ENCODE results near the gene TBCD. TPM values are rescaled to one million over a fixed set of nuclear protein-coding genes. Genes with fewer than 3 reads are reported as not detected.

Gene TBCD
- total RNA-seq, 1 donor = 49.3 TPM

DNA sequence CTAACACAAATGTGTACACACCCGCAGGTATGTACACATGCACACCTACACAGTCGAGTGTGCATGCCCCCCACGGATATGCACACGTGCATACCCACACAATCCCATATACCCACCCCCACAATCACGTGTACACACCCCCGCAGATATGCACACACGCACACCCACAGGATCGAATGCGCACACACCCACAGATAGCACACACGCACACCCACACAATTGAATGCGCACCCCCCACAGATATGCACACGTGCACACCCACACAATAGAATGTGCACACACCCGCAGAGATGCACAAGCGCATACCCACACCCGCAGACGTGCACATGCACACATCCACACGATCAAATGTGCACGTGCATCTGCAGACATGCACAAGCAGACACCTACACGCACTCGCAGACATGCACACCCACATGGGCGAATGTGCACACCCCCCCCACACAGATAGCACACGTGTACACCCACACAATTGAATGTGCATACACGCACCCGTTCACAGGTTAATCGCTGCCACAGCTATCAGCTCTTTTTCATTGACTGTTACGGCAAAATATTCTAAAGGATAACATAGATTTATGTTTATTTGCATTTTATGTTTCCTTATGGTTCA, 77.1 kb downstream of the TBCD start:
- no peak for DNase-seq (ENCODE audit: low read depth in 2 of 3, low spot score in 2 of 3)

DNA sequence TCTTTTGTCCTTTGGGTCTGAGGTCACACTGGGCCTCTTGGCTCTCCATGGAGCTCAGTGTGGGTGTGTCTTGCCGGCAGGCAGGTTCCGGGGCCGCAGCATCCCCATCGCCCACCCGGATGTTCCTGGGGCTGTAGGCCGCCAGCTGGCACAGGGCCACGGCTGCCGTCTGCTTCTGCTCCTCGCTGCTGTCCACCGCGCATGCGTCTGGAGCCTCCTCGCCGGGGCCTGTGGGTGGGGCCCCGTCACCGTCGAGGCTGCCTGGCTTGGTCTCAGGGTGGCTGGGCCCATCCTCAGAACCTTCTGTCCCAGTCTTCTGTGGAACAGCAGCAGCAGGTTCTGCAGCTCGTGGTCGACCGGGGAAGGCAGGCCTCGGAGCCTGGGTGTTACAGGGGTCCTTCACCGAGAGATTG, 78.4 kb downstream of the TBCD start:
- no peak for DNase-seq (ENCODE audit: low read depth in 2 of 3, low spot score in 2 of 3)

DNA sequence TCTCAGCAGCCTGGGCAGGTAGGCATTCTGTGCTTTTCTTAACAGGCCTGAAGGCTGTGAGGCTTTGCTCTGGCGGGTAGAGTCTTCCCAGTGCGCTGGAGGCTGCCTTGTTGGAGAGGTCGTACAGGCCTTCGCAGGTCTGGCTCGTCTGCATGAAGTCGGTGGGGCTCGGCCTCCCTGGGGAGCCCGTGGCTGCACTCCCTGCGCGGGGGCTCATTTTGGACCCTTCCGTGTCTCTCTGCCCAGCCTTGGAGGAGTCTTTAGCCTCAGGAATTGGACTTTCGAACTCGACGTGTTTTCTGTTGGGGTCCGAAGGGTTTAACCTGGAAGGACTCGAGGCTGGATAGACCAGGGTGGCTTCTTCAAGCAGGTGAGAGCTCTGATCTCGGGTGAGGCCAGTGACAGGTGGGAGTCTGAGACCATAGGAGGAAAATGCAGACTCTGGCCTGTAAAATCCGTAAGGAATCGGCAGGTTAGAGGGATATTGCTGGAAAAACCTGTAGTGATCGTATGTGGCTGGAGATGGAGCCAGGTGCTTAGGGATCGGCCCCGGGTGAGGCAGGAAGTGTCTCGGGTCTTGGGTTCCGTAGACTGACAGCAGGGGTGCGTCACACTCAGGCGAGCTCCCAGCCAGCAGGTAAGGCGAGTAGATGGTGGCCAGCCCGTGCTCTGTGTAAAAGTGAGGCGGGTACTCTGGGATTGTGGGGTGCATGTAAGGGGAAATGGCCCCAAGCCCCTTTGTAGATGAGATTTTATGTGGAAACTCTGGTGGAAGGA, 79.4 kb downstream of the TBCD start:
- no peak for DNase-seq (ENCODE audit: low read depth in 2 of 3, low spot score in 2 of 3)

DNA sequence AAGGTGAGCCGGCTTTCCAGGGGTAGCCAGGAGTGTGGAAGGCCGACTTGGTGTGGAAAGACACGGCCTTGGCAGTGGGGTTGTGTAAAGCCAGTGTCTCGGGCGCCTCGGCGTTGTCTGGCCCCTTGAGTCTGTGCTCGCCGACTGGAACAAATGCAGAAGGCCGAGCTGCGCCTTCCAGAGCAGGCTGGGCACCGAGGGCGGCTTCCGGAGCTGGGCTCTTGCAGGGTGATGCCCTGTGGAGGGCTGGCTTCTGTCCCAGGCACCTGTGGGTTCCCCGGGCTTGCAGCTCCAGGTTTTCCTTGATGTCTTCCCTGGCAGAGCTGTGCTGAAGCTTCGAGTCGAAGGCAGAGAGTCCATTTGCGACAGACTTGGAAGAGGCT, 79.9 kb downstream of the TBCD start:
- no peak for DNase-seq (ENCODE audit: low read depth in 2 of 3, low spot score in 2 of 3)

DNA sequence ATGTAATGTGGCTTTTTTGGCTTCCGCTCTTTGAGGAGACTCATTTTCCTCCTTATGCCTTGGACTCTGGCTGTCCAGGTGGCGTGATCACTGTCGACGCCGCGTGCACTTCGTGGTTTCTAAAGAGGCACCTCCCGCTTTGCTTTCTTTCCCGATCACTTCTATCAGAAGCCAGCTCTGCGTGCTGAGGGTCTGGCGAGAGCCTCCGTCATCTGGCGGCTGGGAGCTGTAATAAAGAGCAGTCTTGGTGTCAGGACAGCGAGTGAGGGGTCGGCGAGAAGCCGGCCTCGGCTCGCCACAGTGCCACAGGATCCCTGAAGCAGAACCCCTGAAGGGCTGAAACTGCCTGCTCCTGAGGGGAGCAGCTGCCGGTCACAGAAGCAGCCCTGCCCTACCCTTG, 80.5 kb downstream of the TBCD start:
- no peak for DNase-seq (ENCODE audit: low read depth in 2 of 3, low spot score in 2 of 3)

DNA sequence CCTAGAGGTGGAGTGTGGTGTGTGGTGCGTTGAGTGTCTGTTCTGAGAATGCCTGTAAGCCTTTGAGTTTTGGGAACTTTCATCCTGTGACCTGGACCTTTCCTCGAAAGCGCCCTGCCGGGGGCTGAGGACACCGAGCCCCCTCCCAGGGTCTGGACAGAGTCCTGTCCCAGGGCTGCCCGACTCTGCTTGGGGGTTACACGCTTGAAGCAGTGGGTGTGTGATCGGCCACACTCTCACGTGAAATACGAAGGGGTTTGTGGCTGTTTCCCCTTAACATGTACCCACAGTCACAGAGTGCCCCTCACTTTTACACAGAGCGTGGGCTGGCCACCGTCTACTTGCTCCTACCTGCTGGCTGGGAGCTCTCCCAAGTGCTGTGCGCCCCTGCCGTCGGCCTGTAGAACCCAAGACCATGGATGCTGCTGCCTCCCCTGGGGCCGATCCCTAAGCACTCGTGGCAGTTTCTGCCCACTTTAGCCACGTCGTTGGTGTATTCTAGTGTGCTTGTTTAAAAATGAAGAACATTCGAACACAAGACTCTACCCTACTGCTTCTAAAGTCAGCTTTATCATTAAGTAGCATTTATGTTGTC, 81.1 kb downstream of the TBCD start:
- no peak for DNase-seq (ENCODE audit: low read depth in 2 of 3, low spot score in 2 of 3)

DNA sequence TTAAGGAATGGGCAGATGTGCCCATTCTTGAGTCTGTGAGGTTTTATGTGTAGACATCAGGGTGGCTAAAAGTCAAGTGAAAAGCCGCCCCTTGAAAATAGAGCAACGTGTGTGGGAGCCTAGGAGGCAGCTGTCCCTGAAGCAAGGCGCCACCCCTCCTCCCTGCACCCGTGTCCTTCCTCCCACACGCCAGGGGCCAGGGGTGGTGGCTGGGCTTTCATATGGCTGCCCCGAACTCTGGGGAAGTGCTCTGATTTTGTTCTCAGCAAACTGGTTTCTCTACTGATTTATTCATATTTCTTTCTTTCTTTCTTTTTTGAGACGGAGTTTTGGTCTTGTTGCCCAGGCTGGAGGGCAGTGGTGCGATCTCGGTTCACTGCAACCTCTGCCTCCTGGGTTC, 83.3 kb downstream of the TBCD start:
- DNase-seq (ENCODE audit: low read depth in 2 of 3, low spot score in 2 of 3) = no peak

DNA sequence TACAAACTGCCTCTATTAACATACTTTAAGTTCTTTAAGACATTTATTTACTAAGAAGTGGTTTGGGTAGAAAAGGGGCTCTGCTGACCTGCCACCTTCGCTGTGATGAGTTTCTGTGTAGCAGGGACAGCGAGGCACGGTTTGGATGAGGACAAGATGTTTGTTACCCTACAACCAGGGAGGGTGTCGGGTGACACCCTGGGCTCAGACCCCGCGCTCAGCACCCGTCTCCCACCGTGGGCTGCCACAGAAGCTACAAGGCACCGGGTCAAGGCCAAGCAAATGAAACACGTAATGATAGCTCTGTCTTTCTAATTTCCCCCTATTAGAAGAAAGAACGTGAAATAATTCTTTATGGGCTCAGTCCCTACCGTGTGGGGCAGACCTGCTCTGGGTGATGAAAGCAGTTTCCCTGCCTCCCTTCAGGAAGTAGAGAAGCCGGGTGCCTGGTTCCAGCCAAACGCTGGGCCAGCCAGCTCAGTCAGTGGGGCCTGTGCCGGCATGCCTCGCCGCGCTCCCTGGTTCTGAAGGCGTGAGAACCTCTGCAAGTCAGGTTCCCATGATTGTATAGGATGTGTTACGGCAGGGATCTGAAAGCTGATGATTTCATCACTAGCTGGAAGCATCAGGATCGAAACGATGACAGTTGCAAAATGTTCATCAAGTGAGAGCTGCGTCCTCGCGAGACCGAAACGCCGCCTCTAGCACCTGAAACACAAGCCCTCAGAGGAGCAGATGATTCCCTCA, 84.1 kb downstream of the TBCD start:
- no peak for DNase-seq (ENCODE audit: low read depth in 2 of 3, low spot score in 2 of 3)

DNA sequence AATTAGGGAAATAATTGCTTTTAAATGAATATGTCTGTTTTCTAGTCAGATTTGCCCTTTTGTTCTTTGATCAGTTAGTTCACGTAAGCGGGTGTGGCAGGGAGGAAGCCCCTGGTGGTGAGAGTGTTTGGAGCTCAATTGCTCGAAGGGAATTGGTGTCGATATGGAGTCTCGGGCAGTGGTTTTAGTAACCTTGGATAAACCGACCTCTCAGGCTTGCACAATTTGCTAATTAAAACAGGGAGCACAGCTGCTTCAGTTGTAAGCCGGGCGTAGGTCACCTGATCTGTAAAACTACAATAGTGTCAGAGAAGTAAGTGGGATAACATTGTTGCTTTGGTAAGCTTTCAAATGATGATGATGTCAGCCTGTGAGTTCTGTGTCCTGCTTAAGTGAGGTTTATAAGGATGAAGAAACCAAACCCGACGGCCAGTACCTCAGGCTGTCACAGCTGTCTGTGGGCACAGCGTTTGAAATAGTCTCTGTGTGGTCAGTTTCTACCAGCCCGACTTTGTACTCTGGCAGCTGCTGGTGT, 85.0 kb downstream of the TBCD start:
- no peak for DNase-seq (ENCODE audit: low read depth in 2 of 3, low spot score in 2 of 3)

DNA sequence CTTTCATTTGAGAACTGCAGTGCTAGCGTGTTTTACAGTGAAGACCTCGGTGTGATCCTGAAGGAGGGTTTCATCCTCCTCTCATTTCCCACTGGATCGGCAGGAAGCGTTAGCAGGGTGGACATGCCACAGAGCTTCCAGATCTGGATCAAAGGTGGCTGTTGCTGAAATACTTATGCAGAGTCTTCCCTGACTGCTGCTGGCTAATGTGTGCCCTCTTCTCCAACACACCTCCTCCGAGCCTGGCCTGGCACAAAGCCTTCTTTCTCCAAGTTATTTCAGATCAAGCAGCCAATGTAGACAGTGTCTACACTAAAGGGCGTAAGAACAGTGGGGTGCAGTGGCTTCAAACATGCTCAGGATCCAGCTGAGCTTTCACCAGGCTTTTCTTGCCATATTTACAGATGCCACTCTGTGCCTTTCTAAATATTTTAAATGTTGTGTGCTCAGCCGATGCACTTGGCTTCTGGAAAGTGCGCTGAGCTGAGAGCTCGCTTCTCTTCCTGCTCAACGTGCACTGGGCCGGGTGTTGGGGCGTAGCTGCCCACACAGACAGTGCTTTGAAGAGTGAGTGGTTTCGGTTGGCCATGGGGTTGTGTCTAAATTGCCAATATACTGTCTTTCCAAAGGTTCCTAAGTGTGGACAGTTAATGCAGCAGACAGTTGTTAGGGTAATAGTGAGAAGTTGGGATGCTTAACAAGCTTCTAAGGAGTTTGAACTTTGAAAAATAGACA, 85.9 kb downstream of the TBCD start:
- no peak for DNase-seq (ENCODE audit: low read depth in 2 of 3, low spot score in 2 of 3)

DNA sequence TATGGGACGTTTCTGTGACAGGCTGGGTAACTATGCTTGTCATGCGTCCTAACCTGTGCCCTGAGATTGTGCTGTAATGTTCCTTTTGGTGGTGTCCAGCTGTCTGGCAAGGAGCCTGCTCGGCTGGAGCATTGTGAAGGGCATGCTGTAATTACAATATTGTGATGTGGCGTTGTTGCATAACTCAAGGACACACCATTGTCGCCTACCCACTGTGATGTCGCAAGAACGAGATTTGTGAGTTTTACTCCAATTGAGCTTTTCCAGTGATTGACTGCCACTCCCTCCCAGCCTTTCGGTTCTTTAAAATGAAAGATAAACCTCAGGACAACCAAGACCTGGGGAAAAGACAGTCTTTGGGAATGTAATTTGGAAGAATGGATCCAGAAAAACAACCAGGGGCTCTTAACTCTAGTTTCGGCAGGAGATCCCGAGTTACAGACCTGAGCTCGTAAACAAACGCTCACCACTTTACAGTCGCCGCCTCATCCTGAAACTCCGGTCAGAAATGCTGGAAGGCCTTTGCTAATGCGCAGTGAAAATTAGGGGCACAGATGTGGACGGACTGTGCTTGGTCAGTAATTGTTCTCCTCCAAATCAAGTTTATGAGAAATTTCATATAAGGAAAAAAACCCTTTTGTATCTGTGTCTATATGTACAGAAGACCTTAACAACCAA, 86.7 kb downstream of the TBCD start:
- DNase-seq (ENCODE audit: low read depth in 2 of 3, low spot score in 2 of 3) = no peak

DNA sequence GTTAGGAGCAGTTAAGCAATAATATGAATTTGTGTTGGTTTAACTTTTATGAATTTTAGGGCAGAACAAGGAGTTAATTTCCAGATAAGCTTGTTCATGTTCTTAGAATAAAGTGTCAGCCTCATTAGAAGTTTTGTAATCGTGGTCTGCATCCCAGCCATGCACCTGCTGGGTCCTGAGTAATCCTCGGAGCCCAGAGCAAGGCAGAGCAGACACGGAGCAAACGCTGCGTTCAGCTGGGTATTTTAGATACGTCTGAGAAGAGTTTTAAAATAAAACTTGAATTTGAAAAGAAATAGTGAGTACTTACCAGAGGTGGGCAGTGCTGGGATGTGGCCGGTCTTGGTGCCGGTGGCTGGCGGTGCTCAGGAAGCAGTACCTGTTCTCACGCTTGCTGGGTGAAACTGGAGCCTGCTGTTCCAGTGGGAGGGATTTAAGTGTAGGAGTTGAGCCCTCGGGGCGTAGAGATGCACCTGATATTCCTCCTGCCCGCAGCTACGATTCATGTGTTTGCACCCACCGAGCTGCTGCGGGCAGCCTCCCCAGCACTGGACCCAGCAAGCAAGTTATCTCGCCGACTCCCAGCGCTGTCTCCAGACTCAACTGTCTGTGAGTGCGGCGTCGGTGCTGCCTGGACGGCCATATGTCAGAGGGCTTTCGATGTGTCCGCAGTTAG, 87.9 kb downstream of the TBCD start, which contains the start of gene ZNF750:
Gene ZNF750 (minus strand): TSS at position 406 of the 676 bp plus-strand sequence. CDS start 7,568 bp downstream, outside the sequence.
- no peak for DNase-seq (ENCODE audit: low read depth in 2 of 3, low spot score in 2 of 3)

DNA sequence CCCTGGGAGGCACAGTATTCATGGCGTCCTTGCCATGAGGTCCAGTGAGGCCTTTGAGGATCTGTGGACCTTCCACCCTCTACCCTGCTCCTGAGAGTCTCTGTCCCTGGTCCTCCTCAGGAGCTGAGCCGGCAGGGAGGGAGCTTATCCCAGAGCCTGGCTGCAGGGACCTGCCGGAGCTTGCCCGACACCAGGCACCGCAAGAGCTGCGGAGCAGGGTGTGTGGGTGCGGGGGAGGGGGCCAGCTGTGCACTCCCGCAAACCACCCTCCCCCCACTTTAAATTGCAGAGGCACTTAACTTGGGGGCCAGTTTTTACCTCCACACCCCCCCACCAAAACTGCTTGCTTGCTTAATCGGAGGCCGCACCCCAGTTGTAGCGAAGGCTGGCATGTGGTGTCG, 88.6 kb downstream of the TBCD start:
- no peak for DNase-seq (ENCODE audit: low read depth in 2 of 3, low spot score in 2 of 3)

DNA sequence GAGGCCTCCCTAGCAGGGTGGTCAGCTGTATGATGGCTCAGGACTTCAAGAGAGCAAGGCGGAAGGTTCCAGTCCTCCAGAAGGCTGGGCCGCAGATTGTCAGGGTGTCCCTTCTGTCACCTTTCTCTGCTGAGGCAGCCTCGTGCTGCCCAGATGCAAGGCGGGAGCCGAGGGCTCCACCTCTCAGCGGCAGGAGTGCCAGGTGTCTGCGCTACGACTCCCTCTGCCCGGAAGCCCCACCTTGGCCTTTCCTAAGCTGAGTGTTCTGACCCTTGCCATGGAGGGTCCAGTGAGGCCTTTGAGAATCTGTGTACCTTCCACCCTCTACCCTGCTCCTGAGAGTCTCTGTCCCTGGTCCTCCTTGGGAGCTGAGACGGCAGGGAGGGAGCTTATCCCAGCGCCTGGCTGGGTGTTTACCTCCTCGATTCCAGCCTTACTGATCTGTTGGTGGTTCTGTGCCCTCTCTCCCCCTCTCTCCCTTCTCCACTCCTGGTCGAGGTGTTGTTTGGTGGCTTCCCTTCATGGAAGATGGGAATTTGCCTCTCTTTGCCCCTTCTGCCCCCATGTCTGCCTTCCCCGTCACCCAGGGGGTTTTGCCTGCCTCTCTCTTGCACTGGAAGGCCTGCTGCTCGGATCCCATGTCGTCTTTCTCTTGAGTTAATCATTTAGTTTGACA, 90.2 kb downstream of the TBCD start:
- DNase-seq (ENCODE audit: low read depth in 2 of 3, low spot score in 2 of 3) = no peak

DNA sequence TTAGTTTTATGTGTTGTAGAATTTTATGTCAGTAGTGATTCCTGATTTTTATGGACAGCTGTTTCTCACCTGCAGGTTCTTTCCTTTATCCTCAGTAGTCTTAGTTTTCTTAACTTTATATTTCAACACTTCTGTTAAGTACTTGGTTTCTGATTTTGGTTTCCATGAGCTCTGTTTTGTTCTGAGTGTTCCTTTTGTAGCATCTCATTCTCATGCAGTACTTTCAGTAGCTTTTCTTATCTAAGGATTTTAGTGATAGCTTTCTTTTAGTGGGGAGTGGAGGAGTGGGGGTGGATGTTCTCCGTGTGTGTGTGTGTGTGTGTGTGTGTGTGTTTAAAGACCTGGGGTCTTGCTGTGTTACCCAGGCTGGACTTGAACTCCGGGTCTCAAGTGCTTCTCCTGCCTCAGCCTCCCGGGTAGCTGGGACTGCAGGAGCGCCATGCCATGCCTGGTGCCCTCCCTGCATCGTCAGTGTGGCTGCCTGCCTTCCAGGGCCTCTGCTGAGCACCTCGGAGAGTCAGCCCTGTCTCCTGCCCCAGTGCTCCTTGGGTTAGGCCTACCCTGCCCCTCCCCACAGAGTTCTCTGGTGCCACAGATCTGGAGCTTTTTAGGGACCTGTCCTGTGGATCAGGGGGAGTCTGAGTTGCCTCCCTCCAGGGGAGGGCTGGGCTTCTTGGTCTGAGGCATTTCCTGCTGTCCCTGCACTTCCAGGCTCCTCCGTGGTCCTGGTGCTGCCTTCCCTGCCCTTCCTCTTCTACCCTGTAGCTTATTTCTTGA, 92.2 kb downstream of the TBCD start:
- no peak for DNase-seq (ENCODE audit: low read depth in 2 of 3, low spot score in 2 of 3)

DNA sequence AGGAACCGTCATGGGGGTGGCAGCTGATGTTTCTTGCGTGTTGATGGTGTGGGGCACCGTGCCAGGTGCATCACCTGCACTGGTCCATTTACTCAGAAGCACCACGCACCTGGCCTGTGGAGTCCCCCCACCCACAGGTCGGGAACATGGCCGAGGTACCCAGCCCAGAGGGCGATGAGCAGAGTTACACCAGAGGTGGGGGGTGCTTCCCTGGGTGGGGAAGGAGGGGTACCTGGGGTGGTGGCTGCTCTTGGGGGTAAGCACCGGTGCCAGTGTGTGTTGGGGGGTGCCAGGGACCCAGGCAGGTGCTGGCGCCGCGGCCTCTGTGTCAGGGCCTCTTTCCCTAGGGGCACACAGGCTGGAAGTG, 92.9 kb downstream of the TBCD start:
- DNase-seq (ENCODE audit: low read depth in 2 of 3, low spot score in 2 of 3) = no peak

DNA sequence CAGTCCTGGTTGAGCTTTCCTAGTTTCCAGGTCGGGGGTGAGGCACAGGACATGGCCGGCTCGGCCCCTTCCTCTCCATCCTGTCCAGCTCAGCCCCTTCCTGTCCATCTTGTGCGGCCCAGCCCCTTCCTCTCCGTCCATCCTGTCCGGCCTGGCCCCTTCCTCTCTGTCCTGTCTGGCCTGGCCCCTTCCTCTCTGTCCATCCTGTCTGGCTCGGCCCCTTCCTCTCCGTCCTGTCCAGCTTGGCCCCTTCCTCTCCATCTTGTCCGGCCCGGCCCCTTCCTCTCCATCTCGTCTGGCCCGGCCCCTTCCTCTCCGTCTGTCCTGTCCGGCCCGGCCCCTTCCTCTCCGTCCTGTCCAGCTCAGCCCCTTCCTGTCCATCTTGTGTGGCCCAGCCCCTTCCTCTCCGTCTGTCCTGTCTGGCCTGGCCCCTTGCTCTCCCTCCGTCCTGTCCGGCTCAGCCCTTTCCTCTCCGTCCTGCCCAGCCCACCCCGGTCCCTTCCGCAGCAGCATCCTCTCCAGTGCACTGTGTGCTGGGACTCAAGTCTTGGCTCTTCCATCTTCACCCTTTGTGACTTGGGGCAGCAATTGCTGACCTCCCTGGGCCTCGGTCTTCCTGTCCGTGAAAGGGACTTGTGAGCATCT, 93.4 kb downstream of the TBCD start:
- no peak for DNase-seq (ENCODE audit: low read depth in 2 of 3, low spot score in 2 of 3)
